Measurements from ENCODE around the gene C1QTNF12. TPM values are rescaled to one million over a fixed set of nuclear protein-coding genes. Genes with fewer than 3 reads are reported as not detected.
A peak's percentile ranks its signal among the peaks of the same experiment; 100 is the strongest.

The C1QTNF12 gene
- total RNA-seq, 3 donors from 2014 or later, result 2.0 TPM; not detected in 2

- peaks cover 2% of the 10 kb centered on the region for H3K36me3 ChIP-seq
- peaks cover 0 to 3% of the 10 kb centered on the region in 2 donors for H3K27me3 ChIP-seq
- TF ChIP-seq POLR2AphosphoS5 (IDR thresholded peaks at IDR 0.05), result no peak
- no peak for DNase-seq (ENCODE audit: low spot score in 2 of 2)
- H3K4me1 ChIP-seq, result peaks cover 11 to 26% of the 10 kb centered on the region in 2 donors
- intact Hi-C loops (cut with DNase I; ENCODE audit: low total_unique reads), result loop anchor here (10.0 kb wide), 1 partner anchor 109 kb away; no protein-coding TSS in a partner anchor
- no peak overlapping the region for H3K4me3 ChIP-seq
- no peak overlapping the region for H3K27ac ChIP-seq
- no peaks in the 10 kb centered on the region for H3K9me3 ChIP-seq
Measured at GRCh38 chr1:1233567-1233892, 13.0 kb downstream of the C1QTNF12 start.

- Histone ChIP-seq H3K9me3 (no peaks in the 10 kb centered on the region), H3K4me1 (peaks cover 11 to 26% of the 10 kb centered on the region in 2 donors), H3K4me3 (peak overlapping the region; percentile 28 to 98 (median 88)), H3K27ac (peak overlapping the region in 1 of 2 donors; percentile 80), H3K36me3 (peaks cover 7% of the 10 kb centered on the region), H3K27me3 (no peaks in the 10 kb centered on the region)
- no peak for TF ChIP-seq POLR2A (IDR thresholded peaks at IDR 0.05)
- no peak for TF ChIP-seq CTCF (IDR thresholded peaks at IDR 0.05)
- DNase-seq (ENCODE audit: low spot score in 2 of 2), result no peak
- intact Hi-C loops (cut with DNase I; ENCODE audit: low total_unique reads), result loop anchor here (10.0 kb wide), 1 partner anchor 108 kb away; no protein-coding TSS in a partner anchor
Measured at GRCh38 chr1:1232796-1233566, 13.5 kb downstream of the C1QTNF12 start.

GRCh38 chr1:1232208-1232795 lies 14.2 kb downstream of the C1QTNF12 start, which contains the start of gene B3GALT6:
Gene B3GALT6 (plus strand): TSS chr1:1232237. CDS start chr1:1232279, 42 bp downstream.
- Histone ChIP-seq H3K4me3 (peak within 1 kb of the TSS; percentile 88 to 99 (median 98)), H3K9me3 (no peaks in the 10 kb centered on the region), H3K27me3 (no peaks in the 10 kb centered on the region), H3K27ac (peak within 1 kb of the TSS; percentile 89 to 91), H3K36me3 (peaks cover 10% of the 10 kb centered on the region), H3K4me1 (peaks cover 11 to 20% of the 10 kb centered on the region in 2 donors)
- DNase-seq (ENCODE audit: low spot score in 2 of 2), result no peak
- intact Hi-C loops (cut with DNase I; ENCODE audit: low total_unique reads), result loop anchor here (10.0 kb wide), 1 partner anchor 108 kb away; no protein-coding TSS in a partner anchor
- no peak for TF ChIP-seq POLR2A (IDR thresholded peaks at IDR 0.05)
- no peak for TF ChIP-seq CTCF (IDR thresholded peaks at IDR 0.05)
- no peak for TF ChIP-seq POLR2AphosphoS5 (IDR thresholded peaks at IDR 0.05)

GRCh38 chr1:1231400-1232207 lies 14.9 kb downstream of the C1QTNF12 start, which contains the start of gene SDF4:
Gene SDF4 (minus strand): TSS chr1:1232001. CDS start chr1:1228772, 3,229 bp downstream.
- Histone ChIP-seq H3K4me1 (peaks cover 11 to 19% of the 10 kb centered on the region in 2 donors), H3K27me3 (no peaks in the 10 kb centered on the region), H3K27ac (peak within 1 kb of the TSS; percentile 89 to 91), H3K9me3 (no peaks in the 10 kb centered on the region), H3K36me3 (peaks cover 10% of the 10 kb centered on the region), H3K4me3 (peak within 1 kb of the TSS; percentile 88 to 99 (median 98))
- peak in 1 of 3 donors; percentile 7 for TF ChIP-seq CTCF (IDR thresholded peaks at IDR 0.05)
- TF ChIP-seq POLR2A (IDR thresholded peaks at IDR 0.05), result no peak
- TF ChIP-seq POLR2AphosphoS5 (IDR thresholded peaks at IDR 0.05), result peak; percentile 69 to 88 (median 81)
- intact Hi-C loops (cut with DNase I; ENCODE audit: low total_unique reads), result loop anchor here (10.0 kb wide), 1 partner anchor 107 kb away; no protein-coding TSS in a partner anchor
- peak; percentile 97 for DNase-seq (ENCODE audit: low spot score in 2 of 2)

Measured in breast epithelium (tissue), 4 donors.